Measurements from ENCODE around the gene ENGASE. TPM values are rescaled to one million over a fixed set of nuclear protein-coding genes. Genes with fewer than 3 reads are reported as not detected.

The ENGASE gene
- total and polyA plus RNA-seq, 2 of the 4 experiments (the other 2 are of a cell fraction), result 3.9 to 12.1 TPM

GRCh38 chr17:79089720-79090442, 15.3 kb downstream of the ENGASE start (continued):
- no peak for TF ChIP-seq MXI1 (IDR thresholded peaks at IDR 0.05; ENCODE audit: borderline replicate concordance, low read depth, low read length)

- dilution Hi-C loops (cut with HindIII; ENCODE audit: low sequenced_read_pairs, unreplicated experiment), result no loop called here
- 83% methylated on average over 2 of the region's 32 CpGs; no CpG with 5 or more reads in 1 of the 2 experiments for WGBS, 2 experiments (ENCODE audit: extremely low coverage in 2 of 2, insufficient read length in 1 of 2)
Observed at GRCh38 chr17:79090443-79091225, 16.0 kb downstream of the ENGASE start.

More at GRCh38 chr17:79090443-79091225, 16.0 kb downstream of the ENGASE start:
- no peak overlapping the region for H4K8ac ChIP-seq (ENCODE audit: low read depth in 2 of 2, low read length in 2 of 2)
- no peak overlapping the region for H2BK20ac ChIP-seq (ENCODE audit: low read depth, low read length)
- no TSS peak for BruUV-seq (replicated peaks)
- POLR2A ChIA-PET (ENCODE audit: unreplicated experiment), result no interaction called here
- no peak overlapping the region for H3K14ac ChIP-seq (replicated peaks; ENCODE audit: low read depth, low read length)
- no peak overlapping the region for H4K91ac ChIP-seq (ENCODE audit: insufficient read depth, low read depth, low read length)
- H2BK120ac ChIP-seq (ENCODE audit: low read depth, low read length), result no peak overlapping the region
- no peak overlapping the region for H3K23ac ChIP-seq (ENCODE audit: low read depth, low read length)
- H3K79me1 ChIP-seq (ENCODE audit: low read depth in 1 of 2, low read length in 2 of 2), result no peaks in the 10 kb centered on the region
- DNase-seq (no peak), ATAC-seq (ENCODE audit: low read depth) (no peak)
- H3K4ac ChIP-seq (ENCODE audit: low read depth, low read length), result no peak overlapping the region
- H4K5ac ChIP-seq (ENCODE audit: low read depth, low read length), result no peak overlapping the region
- H3K18ac ChIP-seq (ENCODE audit: low read depth, low read length), result no peak overlapping the region
- no peak overlapping the region for H3K4me2 ChIP-seq (ENCODE audit: low read depth, low read length)
- no peaks in the 10 kb centered on the region for H3K9me1 ChIP-seq (ENCODE audit: insufficient read depth, low read length)
- in situ Hi-C loops (cut with MboI; ENCODE audit: low sequenced_read_pairs), result loop anchor here (25.0 kb wide), 1 partner anchor 622 kb away; no protein-coding TSS in a partner anchor
- H3K9me3 ChIP-seq (ENCODE audit: control insufficient read depth, insufficient read depth, low read length), result no peaks in the 10 kb centered on the region
- no peak overlapping the region for H2BK5ac ChIP-seq (ENCODE audit: low read depth, low read length, poor library complexity, severe bottlenecking)
- no peak overlapping the region for H3K27ac ChIP-seq (ENCODE audit: insufficient read depth, low read length)
- TF ChIP-seq CTCF (conservative IDR thresholded peaks at IDR 0.05; ENCODE audit: low read depth, low read length), result peak; percentile 17; the same call in 1 of the 2 replicates
- TF ChIP-seq MXI1 (IDR thresholded peaks at IDR 0.05; ENCODE audit: borderline replicate concordance, low read depth, low read length), result no peak
- no peak overlapping the region for H3K56ac ChIP-seq (ENCODE audit: extremely low read depth, insufficient read depth, low read length)
- no peak overlapping the region for H2BK15ac ChIP-seq (ENCODE audit: low read depth, low read length)
- peaks cover 5% of the 10 kb centered on the region; the same call in 1 of the 2 replicates for H4K20me1 ChIP-seq (ENCODE audit: insufficient read depth, low read length)
- no peaks in the 10 kb centered on the region for H3K36me3 ChIP-seq (ENCODE audit: control insufficient read depth, insufficient read depth, low read length)
- peak overlapping the region; percentile 70 for H2AK9ac ChIP-seq (replicated peaks; ENCODE audit: low read depth, low read length, poor library complexity)
- CTCF ChIA-PET, result no interaction called here
- peak overlapping the region; percentile 39 for H2AFZ ChIP-seq (replicated peaks; ENCODE audit: low read length, poor library complexity)
- intact Hi-C loops (cut with micrococcal nuclease), result no loop called here
- no peaks in the 10 kb centered on the region for H3K4me1 ChIP-seq (ENCODE audit: control insufficient read depth, insufficient read depth, low read length)
- no peak overlapping the region for H3K4me3 ChIP-seq (ENCODE audit: insufficient read depth, low read depth, low read length)
- H2AK5ac ChIP-seq (ENCODE audit: low read depth, low read length), result no peak overlapping the region
- peaks cover 15% of the 10 kb centered on the region for H3K27me3 ChIP-seq (ENCODE audit: control insufficient read depth, insufficient read depth, low read length)
- no peak overlapping the region for H3K9ac ChIP-seq (ENCODE audit: low read depth, low read length)
